Neuronal stem cell (in vitro differentiated cells): ENCODE data around the gene NOS2.
"Not testable (repeated sequence)": the region's sequence is repeated elsewhere in the genome, so short reads cannot be mapped to it uniquely, and the experiment has no call there.

ENCODE experiments used
- DNase-seq: peaks from one replicate; pipeline ENCODE4 v3.0.0-alpha.2; 2013; ENCODE audit warnings: low spot score
- H2AFZ ChIP-seq: one replicate; pipeline ENCODE4 v1.6.1; 2013; ENCODE audit warnings: mild to moderate bottlenecking, low read length, inconsistent platforms
- H2AK5ac ChIP-seq: 2 replicates; pipeline ENCODE4 v1.6.1; 2013; ENCODE audit warnings: low read depth, mild to moderate bottlenecking, inconsistent platforms, low read length, moderate library complexity, mixed read lengths
- H2BK120ac ChIP-seq: 2 replicates; pipeline ENCODE4 v1.6.1; 2013; ENCODE audit warnings: low read depth, mild to moderate bottlenecking, inconsistent platforms, low read length, moderate library complexity, mixed read lengths
- H2BK12ac ChIP-seq: one replicate; pipeline ENCODE4 v1.6.1; 2013; ENCODE audit warnings: low read length, inconsistent platforms
- H2BK15ac ChIP-seq: 2 replicates; pipeline ENCODE4 v1.6.1; 2013; ENCODE audit warnings: mild to moderate bottlenecking, low read length, inconsistent platforms, mixed read lengths
- H2BK5ac ChIP-seq: one replicate; pipeline ENCODE4 v1.6.1; 2013; ENCODE audit warnings: inconsistent platforms, mild to moderate bottlenecking, low read length, moderate library complexity
- H3K14ac ChIP-seq: one replicate; pipeline ENCODE4 v1.6.1; 2013; ENCODE audit warnings: low read length, inconsistent platforms
- H3K18ac ChIP-seq: 2 replicates; pipeline ENCODE4 v1.6.1; 2013; ENCODE audit warnings: low read length, inconsistent platforms
- H3K23ac ChIP-seq: 2 replicates; pipeline ENCODE4 v1.6.1; 2013; ENCODE audit warnings: low read depth, mild to moderate bottlenecking, mixed read lengths, low read length, inconsistent platforms; ENCODE audit not compliant: poor library complexity
- H3K27ac ChIP-seq: replicated peaks from 3 replicates; pipeline ENCODE4 v1.5.1; 2013; ENCODE audit warnings: low read length, inconsistent platforms
- H3K27me3 ChIP-seq, 3 experiments: 2 replicates each; pipeline ENCODE4 v1.6.1; 2013; ENCODE audit warnings: low read length in 3 of 3, mild to moderate bottlenecking in 2 of 3, inconsistent platforms in 1 of 3, low read depth in 1 of 3, mixed read lengths in 1 of 3, moderate library complexity in 1 of 3; ENCODE audit not compliant: control insufficient read depth in 3 of 3, insufficient read depth in 3 of 3
- H3K36me3 ChIP-seq, 2 donors: replicated peaks in 1 of 2; 2 replicates each; pipeline ENCODE4 v1.6.1; 2013; ENCODE audit warnings: low read length in 2 of 2; ENCODE audit not compliant: control insufficient read depth in 2 of 2, insufficient read depth in 2 of 2
- H3K4ac ChIP-seq: 2 replicates; pipeline ENCODE4 v1.6.1; 2013; ENCODE audit warnings: inconsistent platforms, mild to moderate bottlenecking, low read length, moderate library complexity
- H3K4me1 ChIP-seq, 2 donors: 1 replicate in 1 of 2; 2 replicates in 1 of 2; pipeline ENCODE4 v1.6.1; 2013; ENCODE audit warnings: low read length in 2 of 2, low read depth in 1 of 2; ENCODE audit not compliant: control insufficient read depth in 2 of 2, insufficient read depth in 1 of 2
- H3K4me2 ChIP-seq: one replicate; pipeline ENCODE4 v1.6.1; 2013; ENCODE audit warnings: mild to moderate bottlenecking, low read length, inconsistent platforms; ENCODE audit not compliant: insufficient read depth, poor library complexity, severe bottlenecking
- H3K4me3 ChIP-seq, 2 donors: 2 replicates each; pipeline ENCODE4 v1.5.1; 2013; ENCODE audit warnings: low read length in 2 of 2, mild to moderate bottlenecking in 2 of 2, inconsistent platforms in 1 of 2, moderate library complexity in 1 of 2
- H3K79me1 ChIP-seq: one replicate; pipeline ENCODE4 v1.6.1; 2013; ENCODE audit warnings: low read depth, mild to moderate bottlenecking, inconsistent platforms, low read length, moderate library complexity
- H3K9ac ChIP-seq: one replicate; pipeline ENCODE4 v1.6.1; 2013; ENCODE audit warnings: mild to moderate bottlenecking, low read depth, low read length, inconsistent platforms; ENCODE audit not compliant: poor library complexity
- H3K9me3 ChIP-seq, 2 donors: replicated peaks in 1 of 2; 2 replicates each; pipeline versions ENCODE3 to v1.6.1; 2013; ENCODE audit warnings: low read length in 2 of 2, mild to moderate bottlenecking in 2 of 2, inconsistent platforms in 1 of 2, low read depth in 1 of 2, mixed read lengths in 1 of 2, moderate library complexity in 1 of 2; ENCODE audit not compliant: control insufficient read depth in 2 of 2, insufficient read depth in 1 of 2
- H4K8ac ChIP-seq: one replicate; pipeline ENCODE4 v1.6.1; 2013; ENCODE audit warnings: low read depth, mild to moderate bottlenecking, inconsistent platforms, low read length, moderate library complexity
- H4K91ac ChIP-seq: one replicate; pipeline ENCODE4 v1.6.1; 2013; ENCODE audit warnings: low read length, low read depth, mild to moderate bottlenecking, inconsistent platforms; ENCODE audit not compliant: poor library complexity
- WGBS, 2 donors: extraction: QIAGEN DNeasy Blood & Tissue Kit; methylation state at CpG; one replicate each; pipeline ENCODE4 v1.1.7; 2013; ENCODE audit warnings: missing lambda C conversion rate in 2 of 2, mixed read lengths in 1 of 2; ENCODE audit not compliant: insufficient read length in 2 of 2, insufficient replicate concordance in 1 of 2; ENCODE audit errors: extremely low coverage in 2 of 2; 5-methylcytosine and 5-hydroxymethylcytosine counted together

The NOS2 gene

GRCh38 chr17:27834571-27834970 is 34.2 kb upstream of the NOS2 start:
- H2BK5ac ChIP-seq, result no peak overlapping the region
- H3K36me3 ChIP-seq, result no peaks in the 10 kb centered on the region
- no peak overlapping the region for H2AK5ac ChIP-seq
- no peaks in the 10 kb centered on the region for H3K9me3 ChIP-seq
- H2BK12ac ChIP-seq, result no peak overlapping the region
- peaks cover 0 to 6% (median 0%) of the 10 kb centered on the region in 3 experiments for H3K27me3 ChIP-seq
- H2BK120ac ChIP-seq, result no peak overlapping the region
- H4K8ac ChIP-seq, result no peak overlapping the region
- H4K91ac ChIP-seq, result no peak overlapping the region
- H3K79me1 ChIP-seq, result no peaks in the 10 kb centered on the region
- H2AFZ ChIP-seq, result no peak overlapping the region
- DNase-seq, result no peak
- no peak overlapping the region for H3K27ac ChIP-seq
- WGBS, 2 donors, result no CpG with 5 or more reads among the region's 3 CpGs
- H3K14ac ChIP-seq, result no peak overlapping the region
- H3K4ac ChIP-seq, result no peak overlapping the region
- peaks cover 0 to 1% of the 10 kb centered on the region in 2 donors for H3K4me1 ChIP-seq
- H3K4me2 ChIP-seq, result no peak overlapping the region
- no peak overlapping the region for H3K23ac ChIP-seq
- H2BK15ac ChIP-seq, result no peak overlapping the region
- no peak overlapping the region for H3K18ac ChIP-seq
- H3K9ac ChIP-seq, result no peak overlapping the region
- H3K4me3 ChIP-seq, result no peak overlapping the region

GRCh38 chr17:27832831-27833230 is 32.5 kb upstream of the NOS2 start:
- Histone ChIP-seq H2BK120ac (no peak overlapping the region), H3K4me1 (peaks cover 0 to 1% of the 10 kb centered on the region in 2 donors), H3K36me3 (no peaks in the 10 kb centered on the region), H3K4me2 (no peak overlapping the region), H2BK5ac (no peak overlapping the region), H3K4me3 (no peak overlapping the region), H3K79me1 (no peaks in the 10 kb centered on the region), H2AK5ac (no peak overlapping the region), H3K9ac (no peak overlapping the region), H3K9me3 (no peaks in the 10 kb centered on the region), H4K91ac (no peak overlapping the region), H4K8ac (no peak overlapping the region), H3K27ac (no peak overlapping the region), H3K4ac (no peak overlapping the region), H2BK12ac (no peak overlapping the region), H2AFZ (no peak overlapping the region), H3K23ac (no peak overlapping the region), H3K14ac (no peak overlapping the region), H3K18ac (no peak overlapping the region), H2BK15ac (no peak overlapping the region), H3K27me3 (peaks cover 0 to 10% (median 0%) of the 10 kb centered on the region in 3 experiments)
- no peak for DNase-seq

- H4K8ac ChIP-seq, H3K79me1 ChIP-seq, H2AFZ ChIP-seq, H2AK5ac ChIP-seq, H2BK5ac ChIP-seq, H3K4ac ChIP-seq, H3K9me3 ChIP-seq, H3K9ac ChIP-seq, H2BK15ac ChIP-seq, H3K23ac ChIP-seq, H3K4me3 ChIP-seq, H4K91ac ChIP-seq, H2BK12ac ChIP-seq, H3K27ac ChIP-seq, H3K14ac ChIP-seq, H3K4me2 ChIP-seq, DNase-seq, H3K36me3 ChIP-seq, H3K4me1 ChIP-seq, H2BK120ac ChIP-seq, H3K27me3 ChIP-seq: not testable (repeated sequence)
- peak overlapping the region; percentile 59 for H3K18ac ChIP-seq
- no CpG with 5 or more reads among the region's 1 CpG for WGBS, 2 donors
These were observed 29.6 kb upstream of the NOS2 start for GRCh38 chr17:27829888-27830287.

- H3K79me1 ChIP-seq, DNase-seq, H3K14ac ChIP-seq, H3K4me3 ChIP-seq, H3K36me3 ChIP-seq, H3K9ac ChIP-seq, H3K18ac ChIP-seq, H2AK5ac ChIP-seq, H3K9me3 ChIP-seq, H2AFZ ChIP-seq, H3K4me1 ChIP-seq, H3K4ac ChIP-seq, H2BK15ac ChIP-seq, H3K4me2 ChIP-seq, H2BK12ac ChIP-seq, H3K23ac ChIP-seq, H2BK5ac ChIP-seq, H2BK120ac ChIP-seq, H4K91ac ChIP-seq, H4K8ac ChIP-seq, H3K27ac ChIP-seq: not testable (repeated sequence)
- peaks cover 0 to 13% (median 1%) of the 10 kb centered on the region in 3 experiments for H3K27me3 ChIP-seq
- WGBS, 2 donors, result no CpG with 5 or more reads among the region's 2 CpGs
These were observed 28.9 kb upstream of the NOS2 start for GRCh38 chr17:27829143-27829711.
